Spleen (tissue), 11 donors: ENCODE results near the gene PRODH2. TPM values are rescaled to one million over a fixed set of nuclear protein-coding genes. Genes with fewer than 3 reads are reported as not detected.

Experiments
- DNase-seq: peaks from one replicate; pipeline ENCODE4 v3.0.0-alpha.2; 2020
- H3K27ac ChIP-seq, 8 donors: fragments of 200-600 bp; sonication (generic) in 7 of 8; 1 replicate in 4 of 8; 2 replicates in 4 of 8; pipeline versions ENCODE4 v1.5.0 to v1.8.0; 2016 to 2021; ENCODE audit warnings: inconsistent platforms in 4 of 8, mild to moderate bottlenecking in 4 of 8, moderate library complexity in 1 of 8
- H3K27me3 ChIP-seq, 7 donors: fragments of 200-600 bp; sonication (generic) in 6 of 7; replicated peaks in 1 of 7; 1 replicate in 4 of 7; 2 replicates in 3 of 7; pipeline versions ENCODE4 v1.5.0 to v1.8.0; 2016 to 2021; ENCODE audit warnings: inconsistent platforms in 3 of 7, mild to moderate bottlenecking in 1 of 7
- H3K36me3 ChIP-seq, 6 donors: fragments of 200-600 bp; sonication (generic) in 5 of 6; 1 replicate in 4 of 6; 2 replicates in 2 of 6; pipeline versions ENCODE4 v1.5.0 to v1.8.0; 2016 to 2021; ENCODE audit warnings: inconsistent platforms in 2 of 6
- H3K4me1 ChIP-seq, 6 donors: fragments of 200-600 bp; sonication (generic) in 5 of 6; 1 replicate in 3 of 6; 2 replicates in 3 of 6; pipeline versions ENCODE4 v1.5.0 to v1.8.0; 2016 to 2021; ENCODE audit warnings: inconsistent platforms in 3 of 6
- H3K4me3 ChIP-seq, 8 donors: fragments of 200-600 bp; sonication (generic) in 7 of 8; 1 replicate in 4 of 8; 2 replicates in 4 of 8; pipeline versions ENCODE4 v1.5.0 to v1.8.0; 2016 to 2021; ENCODE audit warnings: inconsistent platforms in 4 of 8, mild to moderate bottlenecking in 4 of 8, moderate library complexity in 2 of 8
- H3K9me3 ChIP-seq, 8 donors: fragments of 200-600 bp; sonication (generic) in 7 of 8; 1 replicate in 4 of 8; 2 replicates in 4 of 8; pipeline versions ENCODE4 v1.5.0 to v1.8.0; 2016 to 2021; ENCODE audit warnings: inconsistent platforms in 4 of 8
- POLR2A ChIP-seq, 3 donors: fragments of 450-650 bp; IDR thresholded peaks; one replicate each; pipeline ENCODE4 v1.5.1; 2017; ENCODE audit warnings: antibody characterized with exemption in 3 of 3, mild to moderate bottlenecking in 1 of 3
- POLR2AphosphoS5 ChIP-seq, 3 donors: sonication (generic); formaldehyde crosslinking; IDR thresholded peaks; one replicate each; pipeline ENCODE4 v1.5.1; 2017; ENCODE audit warnings: antibody characterized with exemption in 3 of 3
- WGBS, 5 donors: extraction: QIAGEN DNeasy Blood & Tissue Kit in 3 of 5; methylation state at CpG; one replicate each; pipeline versions ENCODE4 v1.1.5 to v1.1.7; 2013 to 2018; 5-methylcytosine and 5-hydroxymethylcytosine counted together
- intact Hi-C: fragments of 100-400 bp; cut with DNase I; formaldehyde crosslinking; loops from one replicate; pipeline ENCODE4 v1.15.0; 2023; ENCODE audit warnings: low total_unique reads
- polyA plus RNA-seq, 3 donors: library from polyadenylated mRNA; stranded (reverse); fragments of 200-250 nt; gene quantifications; one replicate each; pipeline ENCODE4 v1.2.1, GENCODE V29; 2013
- total RNA-seq, 7 donors: library from RNA; depleted of rRNA in 3 of 7; stranded (reverse); fragments of >200 nt in 3 of 7; fragmentation: NEBNext Ultra II Directional in 4 of 7; extraction: Animal tissue kit (Norgen Biotek cat#: 25700) in 4 of 7; gene quantifications; one replicate each; pipeline versions ENCODE4 v1.1.0 to v1.2.1, GENCODE V29; 2016 to 2021
- TF ChIP-seq, protein P1 (sequence below), 11 experiments: fragments of 200-600 bp in 7 of 11; fragments of 450-650 bp in 4 of 11; sonication (generic) in 4 of 11; IDR thresholded peaks in 8 of 11; conservative IDR thresholded peaks in 3 of 11; 1 replicate in 7 of 11; 2 replicates in 4 of 11; pipeline versions ENCODE4 v1.4.0 to v1.8.0; 2016 to 2021; ENCODE audit warnings: antibody characterized with exemption in 11 of 11, inconsistent platforms in 4 of 11, mild to moderate bottlenecking in 1 of 11
- donor health status: healthy with polysubstance abuse.
- donor health status: DM: no; HTN: no; CAD: no; lungs with moderate emphysema.
- donor health status: DM: no; HTN: no; CAD: no.
- donor health status: Bipolar disorder and iron deficiency.
- donor health status: healthy.
- donor health status: DM: no; HTN: no; CAD: no.
- donor health status: DM: yes; HTN: yes; CAD: no.

PRODH2 gene
- total and polyA plus RNA-seq, 10 donors: 0.06 TPM; not detected in 9

DNA sequence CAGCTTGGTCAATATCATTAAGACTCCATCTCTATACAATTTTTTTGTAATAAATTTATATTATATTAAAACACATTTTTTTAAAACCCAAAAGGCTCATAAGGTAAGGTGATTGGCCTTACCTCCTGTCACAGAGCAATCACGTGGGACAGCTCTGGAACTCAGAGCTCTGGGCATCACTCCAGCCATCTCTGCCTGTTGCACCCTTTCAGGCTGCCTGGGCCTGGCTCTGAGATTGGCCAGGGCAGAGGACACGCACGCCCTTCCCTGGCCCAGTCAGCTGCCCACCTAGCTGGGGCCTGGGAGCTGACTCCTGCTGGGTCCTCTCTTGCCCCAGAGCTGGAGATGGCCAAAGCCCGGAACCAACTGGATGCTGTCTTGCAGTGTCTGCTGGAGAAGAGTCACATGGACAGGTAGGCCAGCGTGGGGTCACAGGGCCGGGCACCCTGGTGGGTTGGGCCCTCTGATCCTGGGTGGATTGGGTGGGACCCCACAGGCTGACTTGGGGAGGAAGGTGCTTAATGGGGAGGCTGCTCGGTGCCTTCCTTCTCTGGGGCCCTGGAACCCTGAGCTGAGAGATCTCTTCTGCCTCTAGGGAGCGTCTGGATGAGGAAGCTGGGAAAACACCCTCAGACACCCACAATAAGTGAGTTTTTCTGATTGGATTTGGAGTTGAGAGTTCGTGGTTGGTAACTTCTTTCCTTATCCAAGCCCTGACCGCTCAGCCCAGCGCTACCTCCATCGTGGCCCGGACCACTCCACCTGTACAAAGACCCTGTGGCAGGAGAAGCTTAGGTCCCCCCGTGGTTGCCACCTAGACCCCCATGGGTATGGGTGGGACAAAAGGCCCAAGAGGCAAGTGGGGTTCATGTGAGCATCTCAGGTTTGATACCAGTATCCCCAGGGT, 60.6 kb downstream of the PRODH2 start:
- H3K27me3 ChIP-seq: peaks cover 0 to 21% (median 4%) of the 10 kb centered on the region in 7 donors
- WGBS, 5 donors: 86 to 95% (median 89%) methylated on average over 13 to 14 of the region's 14 CpGs
- H3K36me3 ChIP-seq: peaks cover 0 to 44% (median 29%) of the 10 kb centered on the region in 6 donors
- DNase-seq: peak; percentile 75
- no peak overlapping the region for H3K4me3 ChIP-seq
- no peaks in the 10 kb centered on the region for H3K9me3 ChIP-seq
- intact Hi-C loops: no loop called here
- H3K27ac ChIP-seq: no peak overlapping the region
- TF ChIP-seq POLR2A (IDR thresholded peaks at IDR 0.05) (no peak), POLR2AphosphoS5 (IDR thresholded peaks at IDR 0.05) (no peak)
- TF ChIP-seq, protein P1, sequence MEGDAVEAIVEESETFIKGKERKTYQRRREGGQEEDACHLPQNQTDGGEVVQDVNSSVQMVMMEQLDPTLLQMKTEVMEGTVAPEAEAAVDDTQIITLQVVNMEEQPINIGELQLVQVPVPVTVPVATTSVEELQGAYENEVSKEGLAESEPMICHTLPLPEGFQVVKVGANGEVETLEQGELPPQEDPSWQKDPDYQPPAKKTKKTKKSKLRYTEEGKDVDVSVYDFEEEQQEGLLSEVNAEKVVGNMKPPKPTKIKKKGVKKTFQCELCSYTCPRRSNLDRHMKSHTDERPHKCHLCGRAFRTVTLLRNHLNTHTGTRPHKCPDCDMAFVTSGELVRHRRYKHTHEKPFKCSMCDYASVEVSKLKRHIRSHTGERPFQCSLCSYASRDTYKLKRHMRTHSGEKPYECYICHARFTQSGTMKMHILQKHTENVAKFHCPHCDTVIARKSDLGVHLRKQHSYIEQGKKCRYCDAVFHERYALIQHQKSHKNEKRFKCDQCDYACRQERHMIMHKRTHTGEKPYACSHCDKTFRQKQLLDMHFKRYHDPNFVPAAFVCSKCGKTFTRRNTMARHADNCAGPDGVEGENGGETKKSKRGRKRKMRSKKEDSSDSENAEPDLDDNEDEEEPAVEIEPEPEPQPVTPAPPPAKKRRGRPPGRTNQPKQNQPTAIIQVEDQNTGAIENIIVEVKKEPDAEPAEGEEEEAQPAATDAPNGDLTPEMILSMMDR (IDR thresholded peaks at IDR 0.05 in 8 of 11, conservative IDR thresholded peaks at IDR 0.05 in 3 of 11): no peak
- H3K4me1 ChIP-seq: peaks cover 30 to 61% (median 45%) of the 10 kb centered on the region in 6 donors

GRCh38 chr19:35750167-35750566, 62.5 kb downstream of the PRODH2 start:
- intact Hi-C loops: no loop called here
- TF ChIP-seq POLR2A (IDR thresholded peaks at IDR 0.05) (no peak), POLR2AphosphoS5 (IDR thresholded peaks at IDR 0.05) (no peak)
- TF ChIP-seq, protein P1 (IDR thresholded peaks at IDR 0.05 in 8 of 11, conservative IDR thresholded peaks at IDR 0.05 in 3 of 11): no peak
- Histone ChIP-seq H3K4me1 (peaks cover 23 to 57% (median 40%) of the 10 kb centered on the region in 6 donors), H3K9me3 (no peaks in the 10 kb centered on the region), H3K27ac (no peak overlapping the region), H3K36me3 (peaks cover 0 to 45% (median 29%) of the 10 kb centered on the region in 6 donors), H3K4me3 (no peak overlapping the region), H3K27me3 (peaks cover 0 to 2% (median 0%) of the 10 kb centered on the region in 7 donors)
- DNase-seq: no peak
- 85 to 97% (median 91%) methylated on average over 4 to 5 of the region's 5 CpGs for whole genome bisulfite sequencing, 5 donors

Other genes starting within 250 kb of the PRODH2 start
- gene ATP4A, start 249.2 kb downstream of the PRODH2 start, total RNA-seq: not detected
- not detected for gene ATP4A, start 249.2 kb downstream of the PRODH2 start, polyA plus RNA-seq
- gene PMIS2, start 226.7 kb downstream of the PRODH2 start, total RNA-seq: not detected
- gene PMIS2, start 226.7 kb downstream of the PRODH2 start, polyA plus RNA-seq: not detected
- 10 to 100 TPM; 10.3 to 24.4 (median 17.7) TPM for gene HAUS5, start 200.1 kb downstream of the PRODH2 start, total RNA-seq
- 10 to 100 TPM; 12.4 to 23.8 (median 23.1) TPM for gene HAUS5, start 200.1 kb downstream of the PRODH2 start, polyA plus RNA-seq
- gene RBM42, start 183.8 kb downstream of the PRODH2 start, total RNA-seq: 10 to 100 TPM; 48.2 to 63.4 (median 59.6) TPM
- gene RBM42, start 183.8 kb downstream of the PRODH2 start, polyA plus RNA-seq: 10 to 100 TPM; 48.8 to 71.9 (median 58.1) TPM
- under 1 TPM in 2 of 7 donors, not detected in 5; 0.43 to 0.57 TPM for gene ETV2, start 171.1 kb downstream of the PRODH2 start, total RNA-seq
- gene ETV2, start 171.1 kb downstream of the PRODH2 start, polyA plus RNA-seq: 1 to 10 TPM in 2 of 3 donors, under 1 TPM in 1; 0.99 to 1.2 (median 1.1) TPM
- 100 to 1,000 TPM; 208 to 672 (median 255) TPM for gene COX6B1, start 164.5 kb downstream of the PRODH2 start, total RNA-seq
- 100 to 1,000 TPM; 640 to 837 (median 717) TPM for gene COX6B1, start 164.5 kb downstream of the PRODH2 start, polyA plus RNA-seq
- gene UPK1A, start 146.3 kb downstream of the PRODH2 start, total RNA-seq: not detected
- gene UPK1A, start 146.3 kb downstream of the PRODH2 start, polyA plus RNA-seq: under 1 TPM in 1 of 3 donors, not detected in 2; 0.11 TPM
- 1 to 10 TPM; 2.5 to 6.9 (median 4.0) TPM for gene ZBTB32, start 108.3 kb downstream of the PRODH2 start, total RNA-seq
- gene ZBTB32, start 108.3 kb downstream of the PRODH2 start, polyA plus RNA-seq: 1 to 10 TPM; 3.0 to 8.2 (median 4.8) TPM
- gene KMT2B, start 94.8 kb downstream of the PRODH2 start, total RNA-seq: 10 to 100 TPM; 36.6 to 58.2 (median 50.7) TPM
- 10 to 100 TPM; 17.6 to 37.2 (median 27.6) TPM for gene KMT2B, start 94.8 kb downstream of the PRODH2 start, polyA plus RNA-seq
- gene IGFLR1, start 70.4 kb downstream of the PRODH2 start, total RNA-seq: 10 to 100 TPM; 16.5 to 64.7 (median 43.5) TPM
- 10 to 100 TPM; 30.1 to 62.9 (median 49.3) TPM for gene IGFLR1, start 70.4 kb downstream of the PRODH2 start, polyA plus RNA-seq
- 10 to 100 TPM; 27.3 to 65.1 (median 29.7) TPM for gene U2AF1L4, start 67.4 kb downstream of the PRODH2 start, total RNA-seq
- gene U2AF1L4, start 67.4 kb downstream of the PRODH2 start, polyA plus RNA-seq: 10 to 100 TPM; 27.2 to 96.5 (median 60.7) TPM
- gene PSENEN, start 67.2 kb downstream of the PRODH2 start, total RNA-seq: 10 to 100 TPM; 37.5 to 55.7 (median 47.6) TPM
- 10 to 100 TPM; 61.9 to 71.3 (median 62.1) TPM for gene PSENEN, start 67.2 kb downstream of the PRODH2 start, polyA plus RNA-seq
- gene LIN37, start 64.3 kb downstream of the PRODH2 start, total RNA-seq: 10 to 100 TPM in 5 of 7 donors, 1 to 10 TPM in 2; 7.0 to 19.5 (median 10.7) TPM
- 10 to 100 TPM; 13.7 to 28.5 (median 18.5) TPM for gene LIN37, start 64.3 kb downstream of the PRODH2 start, polyA plus RNA-seq
- 1 to 10 TPM; 2.1 to 5.9 (median 4.3) TPM for gene HSPB6, start 55.8 kb downstream of the PRODH2 start, total RNA-seq
- gene HSPB6, start 55.8 kb downstream of the PRODH2 start, polyA plus RNA-seq: 10 to 100 TPM in 1 of 3 donors, 1 to 10 TPM in 2; 2.9 to 11.0 (median 5.8) TPM
- gene PROSER3, start 54.7 kb downstream of the PRODH2 start, total RNA-seq: 10 to 100 TPM in 6 of 7 donors, 1 to 10 TPM in 1; 6.6 to 25.2 (median 16.3) TPM
- gene PROSER3, start 54.7 kb downstream of the PRODH2 start, polyA plus RNA-seq: 1 to 10 TPM; 2.0 to 8.4 (median 2.1) TPM
- 10 to 100 TPM in 6 of 7 donors, 1 to 10 TPM in 1; 7.4 to 25.2 (median 14.4) TPM for gene ARHGAP33, start 37.3 kb downstream of the PRODH2 start, total RNA-seq
- 10 to 100 TPM in 1 of 3 donors, 1 to 10 TPM in 2; 3.1 to 10.9 (median 5.1) TPM for gene ARHGAP33, start 37.3 kb downstream of the PRODH2 start, polyA plus RNA-seq
- under 1 TPM in 2 of 7 donors, not detected in 5; 0.20 to 0.60 TPM for gene NPHS1, start 39.7 kb upstream of the PRODH2 start, total RNA-seq
- under 1 TPM; 0.10 to 0.58 (median 0.13) TPM for gene NPHS1, start 39.7 kb upstream of the PRODH2 start, polyA plus RNA-seq
- gene KIRREL2, start 44.1 kb upstream of the PRODH2 start, total RNA-seq: under 1 TPM in 1 of 7 donors, not detected in 6; 0.17 TPM
- under 1 TPM; 0.10 to 0.27 (median 0.11) TPM for gene KIRREL2, start 44.1 kb upstream of the PRODH2 start, polyA plus RNA-seq
- gene APLP1, start 55.7 kb upstream of the PRODH2 start, total RNA-seq: 1 to 10 TPM in 3 of 7 donors, under 1 TPM in 2, not detected in 2; 0.57 to 3.6 (median 1.1) TPM
- 1 to 10 TPM in 2 of 3 donors, under 1 TPM in 1; 0.99 to 2.6 (median 2.4) TPM for gene APLP1, start 55.7 kb upstream of the PRODH2 start, polyA plus RNA-seq
- 10 to 100 TPM; 19.6 to 57.5 (median 30.3) TPM for gene NFKBID, start 87.7 kb upstream of the PRODH2 start, total RNA-seq
- gene NFKBID, start 87.7 kb upstream of the PRODH2 start, polyA plus RNA-seq: 10 to 100 TPM; 12.6 to 19.7 (median 18.1) TPM
- 10 to 100 TPM; 31.5 to 80.4 (median 58.2) TPM for gene HCST, start 89.7 kb upstream of the PRODH2 start, total RNA-seq
- 100 to 1,000 TPM; 119 to 130 (median 122) TPM for gene HCST, start 89.7 kb upstream of the PRODH2 start, polyA plus RNA-seq
- gene TYROBP, start 95.5 kb upstream of the PRODH2 start, total RNA-seq: 100 to 1,000 TPM; 292 to 747 (median 403) TPM
- 100 to 1,000 TPM; 281 to 446 (median 285) TPM for gene TYROBP, start 95.5 kb upstream of the PRODH2 start, polyA plus RNA-seq
- gene LRFN3, start 123.5 kb upstream of the PRODH2 start, total RNA-seq: 10 to 100 TPM in 4 of 7 donors, 1 to 10 TPM in 3; 7.8 to 18.2 (median 11.5) TPM
- 1 to 10 TPM in 2 of 3 donors, under 1 TPM in 1; 0.76 to 8.0 (median 1.2) TPM for gene LRFN3, start 123.5 kb upstream of the PRODH2 start, polyA plus RNA-seq
- gene SDHAF1, start 182.3 kb upstream of the PRODH2 start, total RNA-seq: 10 to 100 TPM; 14.6 to 34.8 (median 16.3) TPM
- 10 to 100 TPM; 26.5 to 35.6 (median 33.6) TPM for gene SDHAF1, start 182.3 kb upstream of the PRODH2 start, polyA plus RNA-seq
- gene SYNE4, start 196.0 kb upstream of the PRODH2 start, total RNA-seq: 1 to 10 TPM in 4 of 7 donors, under 1 TPM in 2, not detected in 1; 0.54 to 1.6 (median 1.0) TPM
- gene SYNE4, start 196.0 kb upstream of the PRODH2 start, polyA plus RNA-seq: under 1 TPM; 0.70 to 0.89 (median 0.85) TPM
- gene ALKBH6, start 201.4 kb upstream of the PRODH2 start, total RNA-seq: 10 to 100 TPM; 22.6 to 65.3 (median 28.3) TPM
- gene ALKBH6, start 201.4 kb upstream of the PRODH2 start, polyA plus RNA-seq: 10 to 100 TPM; 21.3 to 26.6 (median 24.3) TPM
- 10 to 100 TPM in 5 of 7 donors, 1 to 10 TPM in 2; 6.8 to 18.0 (median 13.5) TPM for gene CLIP3, start 220.0 kb upstream of the PRODH2 start, total RNA-seq
- 1 to 10 TPM; 2.7 to 3.2 (median 3.1) TPM for gene CLIP3, start 220.0 kb upstream of the PRODH2 start, polyA plus RNA-seq
- gene THAP8, start 241.4 kb upstream of the PRODH2 start, total RNA-seq: 1 to 10 TPM; 3.5 to 7.9 (median 5.1) TPM
- gene THAP8, start 241.4 kb upstream of the PRODH2 start, polyA plus RNA-seq: 1 to 10 TPM; 2.4 to 7.1 (median 4.4) TPM
- 1 to 10 TPM; 1.7 to 5.2 (median 3.0) TPM for gene WDR62, start 242.1 kb upstream of the PRODH2 start, total RNA-seq
- 1 to 10 TPM; 1.3 to 2.1 (median 1.6) TPM for gene WDR62, start 242.1 kb upstream of the PRODH2 start, polyA plus RNA-seq